Posterior vena cava (tissue), 2 donors: ENCODE measurements around the gene SGSH. TPM values are rescaled to one million over a fixed set of nuclear protein-coding genes. Genes with fewer than 3 reads are reported as not detected.
A peak's percentile ranks its signal among the peaks of the same experiment; 100 is the strongest.
"Not testable (repeated sequence)": the region's sequence is repeated elsewhere in the genome, so short reads cannot be mapped to it uniquely, and the experiment has no call there.

Source experiments
- DNase-seq: peaks from one replicate; pipeline ENCODE4 v3.0.0-alpha.2; 2020; ENCODE audit warnings: low spot score
- intact Hi-C, 2 donors: fragments of 100-400 bp; cut with DNase I; formaldehyde crosslinking; loops; one replicate each; pipeline versions ENCODE4 v1.14.1 to v1.14.2; 2022 to 2023
- long read RNA-seq, 2 donors: library from polyadenylated mRNA; unstranded; transcript quantifications; one replicate each; pipeline ENCODE4 v2.0.0, GENCODE V29; 2020 to 2021
- total RNA-seq, 2 donors: library from RNA; stranded (reverse); fragmentation: NEBNext Ultra II Directional; extraction: Animal tissue kit (Norgen Biotek cat#: 25700); gene quantifications; one replicate each; pipeline ENCODE4 v1.2.1, GENCODE V29; 2021
- donor health status: DM: yes; HTN: yes; CAD: no.
- donor health status: DM: yes; HTN: yes; CAD: no.

The SGSH gene
- total RNA-seq = 10 to 100 TPM; 34.0 to 38.8 TPM
- long read RNA-seq, donor 1, partial matches to known transcripts = 4 of 9 reads
- long read RNA-seq, donor 1, other reads (novel, unspliced or antisense) = 2 of 9 reads
- long read RNA-seq, donor 2, transcript SGSH-201 (8 exons, 2,784 nt) = major isoform, 32 of 67 reads
- long read RNA-seq, donor 2, partial matches to known transcripts = 21 of 67 reads
- long read RNA-seq, donor 2, other reads (novel, unspliced or antisense) = 14 of 67 reads

GRCh38 chr17:80220054-80220735 is at the start of gene SGSH, which contains the start of gene SLC26A11:
TSS of gene SGSH (minus strand) at chr17:80220333. CDS start at chr17:80220313, 20 bp downstream.
TSS of gene SLC26A11 (plus strand) at chr17:80220427. CDS start at chr17:80221561, 1,134 bp downstream.
- intact Hi-C loops = loop anchor here in 1 of 2 donors (5.0 kb wide), 1 partner anchor 68 kb away; no protein-coding TSS in a partner anchor
- DNase-seq = peak; percentile 93

- no peak for DNase-seq
- intact Hi-C loops = no loop called here
Observed at GRCh38 chr17:80269405-80269807, 49.3 kb upstream of the SGSH start.

- no peak for DNase-seq
- intact Hi-C loops = no loop called here
Observed at GRCh38 chr17:80268427-80268826, 48.3 kb upstream of the SGSH start.

GRCh38 chr17:80267391-80267790 is 47.3 kb upstream of the SGSH start:
- no peak for DNase-seq

GRCh38 chr17:80265205-80266068 is 45.3 kb upstream of the SGSH start:
- intact Hi-C loops = no loop called here
- no peak for DNase-seq

More at GRCh38 chr17:80267391-80267790, 47.3 kb upstream of the SGSH start:
- intact Hi-C loops = no loop called here

- DNase-seq = no peak
- intact Hi-C loops = no loop called here
Observed at GRCh38 chr17:80264205-80265075, 44.3 kb upstream of the SGSH start.

GRCh38 chr17:80263253-80264204 is 43.4 kb upstream of the SGSH start:
- DNase-seq = peak; percentile 92
- intact Hi-C loops = no loop called here

GRCh38 chr17:80262775-80263244 is 42.7 kb upstream of the SGSH start:
- DNase-seq = no peak
- intact Hi-C loops = no loop called here

GRCh38 chr17:80262291-80262690 is 42.2 kb upstream of the SGSH start:
- no peak for DNase-seq
- intact Hi-C loops = no loop called here

GRCh38 chr17:80261895-80262279 is 41.8 kb upstream of the SGSH start:
- intact Hi-C loops = loop anchor here in 1 of 2 donors (2.0 kb wide), 1 partner anchor 13 kb away; no protein-coding TSS in a partner anchor
- no peak for DNase-seq

- intact Hi-C loops = loop anchor here in 1 of 2 donors (2.0 kb wide), 1 partner anchor 13 kb away; no protein-coding TSS in a partner anchor
- peak; percentile 90 for DNase-seq
Observed at GRCh38 chr17:80261159-80261894, 41.2 kb upstream of the SGSH start.

GRCh38 chr17:80260791-80261158 is 40.6 kb upstream of the SGSH start, which contains the start of gene RNF213:
TSS of gene RNF213 (plus strand) at chr17:80260852. CDS start at chr17:80263682, 2,830 bp downstream.
- intact Hi-C loops = loop anchor here in 1 of 2 donors (2.0 kb wide), 1 partner anchor 14 kb away; no protein-coding TSS in a partner anchor
- peak; percentile 88 for DNase-seq

GRCh38 chr17:80260069-80260535 is 40.0 kb upstream of the SGSH start:
- peak; percentile 93 for DNase-seq
- intact Hi-C loops = loop anchor here in 1 of 2 donors (2.0 kb wide), 1 partner anchor 15 kb away; no protein-coding TSS in a partner anchor

GRCh38 chr17:80259457-80260068 is 39.4 kb upstream of the SGSH start:
- no peak for DNase-seq
- intact Hi-C loops = loop anchor here in 1 of 2 donors (2.0 kb wide), 1 partner anchor 15 kb away; no protein-coding TSS in a partner anchor

- DNase-seq, intact Hi-C loops: not testable (repeated sequence)
Observed at GRCh38 chr17:80258296-80258695, 38.2 kb upstream of the SGSH start.

- DNase-seq = no peak
- intact Hi-C loops = no loop called here
Observed at GRCh38 chr17:80257716-80258213, 37.6 kb upstream of the SGSH start.
